Glutamatergic neuron (in vitro differentiated cells): ENCODE data around the gene SP7. TPM values are rescaled to one million over a fixed set of nuclear protein-coding genes. Genes with fewer than 3 reads are reported as not detected.

Source experiments
- DNase-seq: peaks from one replicate; pipeline ENCODE4 v3.0.0; 2022
- H3K27ac Mint-ChIP-seq: one replicate; pipeline ENCODE4 v1.8.0; 2020; ENCODE audit warnings: mild to moderate bottlenecking, mixed read lengths, inconsistent platforms; ENCODE audit not compliant: unreplicated experiment
- H3K27me3 Mint-ChIP-seq: one replicate; pipeline ENCODE4 v1.8.0; 2020; ENCODE audit warnings: mild to moderate bottlenecking, moderate library complexity, mixed read lengths, inconsistent platforms; ENCODE audit not compliant: unreplicated experiment
- H3K36me3 Mint-ChIP-seq: one replicate; pipeline ENCODE4 v1.8.0; 2020; ENCODE audit warnings: mild to moderate bottlenecking, mixed read lengths, inconsistent platforms; ENCODE audit not compliant: unreplicated experiment
- H3K4me1 Mint-ChIP-seq: one replicate; pipeline ENCODE4 v1.8.0; 2020; ENCODE audit warnings: mild to moderate bottlenecking, low read depth, mixed read lengths, inconsistent platforms; ENCODE audit not compliant: unreplicated experiment
- H3K4me3 Mint-ChIP-seq: one replicate; pipeline ENCODE4 v1.8.0; 2020; ENCODE audit warnings: mild to moderate bottlenecking, mixed read lengths, inconsistent platforms; ENCODE audit not compliant: unreplicated experiment
- H3K9me3 Mint-ChIP-seq: one replicate; pipeline ENCODE4 v1.8.0; 2020; ENCODE audit warnings: mild to moderate bottlenecking, moderate library complexity, mixed read lengths, inconsistent platforms; ENCODE audit not compliant: unreplicated experiment
- CTCF ChIP-seq: fragments of 200-600 bp; sonication (generic); IDR thresholded peaks from one replicate; pipeline ENCODE4 v1.5.0; 2021; ENCODE audit not compliant: partially characterized antibody, unreplicated experiment
- total RNA-seq: library from RNA; stranded (reverse); fragmentation: NEBNext Ultra II Directional; extraction: Animal tissue kit (Norgen Biotek cat#: 25700); gene quantifications from one replicate; pipeline ENCODE4 v1.2.1, GENCODE V29; 2021; ENCODE audit not compliant: unreplicated experiment

Gene SP7
- total RNA-seq, 1 donor from 2014 or later, result not detected

GRCh38 chr12:53320352-53321195 lies 15.6 kb downstream of the SP7 start:
- no peak for DNase-seq
- peaks cover 5% of the 10 kb centered on the region for H3K9me3 Mint-ChIP-seq
- TF ChIP-seq CTCF, result no peak
- peak overlapping the region; percentile 98 for H3K27ac Mint-ChIP-seq
- H3K4me3 Mint-ChIP-seq, result peak overlapping the region; percentile 91
- no peaks in the 10 kb centered on the region for H3K36me3 Mint-ChIP-seq
- H3K27me3 Mint-ChIP-seq, result peaks cover 4% of the 10 kb centered on the region
- peaks cover 12% of the 10 kb centered on the region for H3K4me1 Mint-ChIP-seq

GRCh38 chr12:53313996-53314395 lies 22.2 kb downstream of the SP7 start:
- Mint-ChIP-seq H3K9me3 (peaks cover 2% of the 10 kb centered on the region), H3K4me3 (no peak overlapping the region), H3K27ac (no peak overlapping the region), H3K4me1 (no peaks in the 10 kb centered on the region), H3K27me3 (no peaks in the 10 kb centered on the region), H3K36me3 (no peaks in the 10 kb centered on the region)
- DNase-seq, result no peak
- no peak for TF ChIP-seq CTCF

GRCh38 chr12:53308276-53308675 lies 27.9 kb downstream of the SP7 start:
- Mint-ChIP-seq H3K4me3 (no peak overlapping the region), H3K9me3 (peaks cover 1% of the 10 kb centered on the region), H3K36me3 (no peaks in the 10 kb centered on the region), H3K27ac (peak overlapping the region; percentile 52), H3K27me3 (peaks cover 5% of the 10 kb centered on the region), H3K4me1 (no peaks in the 10 kb centered on the region)
- TF ChIP-seq CTCF, result no peak
- DNase-seq, result no peak

- no peak overlapping the region for H3K27ac Mint-ChIP-seq
- no peak overlapping the region for H3K4me3 Mint-ChIP-seq
- no peak for DNase-seq
- TF ChIP-seq CTCF, result no peak
- peaks cover 1% of the 10 kb centered on the region for H3K9me3 Mint-ChIP-seq
- peaks cover 5% of the 10 kb centered on the region for H3K27me3 Mint-ChIP-seq
- H3K36me3 Mint-ChIP-seq, result no peaks in the 10 kb centered on the region
- no peaks in the 10 kb centered on the region for H3K4me1 Mint-ChIP-seq
Observed at GRCh38 chr12:53306826-53307225, 29.3 kb downstream of the SP7 start.

- Mint-ChIP-seq H3K27me3 (peaks cover 8% of the 10 kb centered on the region), H3K36me3 (no peaks in the 10 kb centered on the region), H3K27ac (no peak overlapping the region), H3K4me1 (peaks cover 11% of the 10 kb centered on the region), H3K4me3 (peak overlapping the region; percentile 36), H3K9me3 (peaks cover 3% of the 10 kb centered on the region)
- no peak for DNase-seq
- TF ChIP-seq CTCF, result no peak
Observed at GRCh38 chr12:53302903-53303302, 33.3 kb downstream of the SP7 start.
